Aorta (tissue), 5 donors: Measurements from ENCODE around the gene ALDH1L1. TPM values are rescaled to one million over a fixed set of nuclear protein-coding genes. Genes with fewer than 3 reads are reported as not detected.

Experiments used
- ATAC-seq: fragments of 200-7000 bp; cut with Tn5 transposase; one replicate; pipeline ENCODE4 v1.9.1; 2022; ENCODE audit warnings: moderate library complexity; ENCODE audit not compliant: low FRiP score
- DNase-seq, 2 donors: peaks; one replicate each; pipeline ENCODE4 v3.0.0-alpha.2; 2020
- H3K27ac ChIP-seq, 2 donors: one replicate each; pipeline ENCODE4 v1.5.1; 2013; ENCODE audit warnings: low read length in 2 of 2, mild to moderate bottlenecking in 2 of 2, moderate library complexity in 2 of 2, control low read depth in 1 of 2, inconsistent platforms in 1 of 2, low read depth in 1 of 2
- H3K27me3 ChIP-seq, 2 donors: one replicate each; pipeline ENCODE4 v1.6.1; 2013; ENCODE audit warnings: control low read depth in 1 of 2, low read length in 1 of 2, mild to moderate bottlenecking in 1 of 2, moderate library complexity in 1 of 2; ENCODE audit not compliant: insufficient read depth in 2 of 2, control insufficient read depth in 1 of 2
- H3K36me3 ChIP-seq, 2 donors: one replicate each; pipeline ENCODE4 v1.6.1; 2013; ENCODE audit warnings: control low read depth in 1 of 2, low read length in 1 of 2, mild to moderate bottlenecking in 1 of 2; ENCODE audit not compliant: insufficient read depth in 2 of 2, control insufficient read depth in 1 of 2
- H3K4me1 ChIP-seq, 2 donors: one replicate each; pipeline ENCODE4 v1.6.1; 2013; ENCODE audit warnings: low read length in 2 of 2, control low read depth in 1 of 2, mild to moderate bottlenecking in 1 of 2, moderate library complexity in 1 of 2; ENCODE audit not compliant: insufficient read depth in 2 of 2, control insufficient read depth in 1 of 2
- H3K4me3 ChIP-seq, 2 donors: one replicate each; pipeline ENCODE4 v1.5.1; 2013; ENCODE audit warnings: low read length in 2 of 2, control low read depth in 1 of 2, mild to moderate bottlenecking in 1 of 2
- H3K9me3 ChIP-seq: one replicate; pipeline ENCODE4 v1.6.1; 2013; ENCODE audit warnings: mild to moderate bottlenecking, low read length; ENCODE audit not compliant: control insufficient read depth
- WGBS, 2 donors: extraction: QIAGEN DNeasy Blood & Tissue Kit; methylation state at CpG; one replicate each; pipeline ENCODE4 v1.1.7; 2013; 5-methylcytosine and 5-hydroxymethylcytosine counted together
- intact Hi-C, 2 donors: fragments of 100-400 bp; cut with DNase I; formaldehyde crosslinking; loops; one replicate each; pipeline versions ENCODE4 v1.14.2 to v1.15.0; 2022
- polyA plus RNA-seq, 2 donors: library from polyadenylated mRNA; stranded (reverse); fragments of 200-250 nt; gene quantifications; one replicate each; pipeline ENCODE4 v1.2.3, GENCODE V29; 2013
- total RNA-seq, 2 donors: library from RNA; stranded (reverse); fragmentation: NEBNext Ultra II Directional; extraction: Animal tissue kit (Norgen Biotek cat#: 25700); gene quantifications; one replicate each; pipeline ENCODE4 v1.2.1, GENCODE V29; 2021
- donor health status: healthy with polysubstance abuse.
- donor health status: Bipolar disorder and iron deficiency.
- donor health status: DM: no; HTN: no; CAD: no.
- donor health status: DM: no; HTN: no; CAD: no.
- donor health status: DM: yes; HTN: yes; CAD: no.

ALDH1L1 gene
- total and polyA plus RNA-seq, 4 donors, result 10.9 to 91.2 (median 22.8) TPM

DNA sequence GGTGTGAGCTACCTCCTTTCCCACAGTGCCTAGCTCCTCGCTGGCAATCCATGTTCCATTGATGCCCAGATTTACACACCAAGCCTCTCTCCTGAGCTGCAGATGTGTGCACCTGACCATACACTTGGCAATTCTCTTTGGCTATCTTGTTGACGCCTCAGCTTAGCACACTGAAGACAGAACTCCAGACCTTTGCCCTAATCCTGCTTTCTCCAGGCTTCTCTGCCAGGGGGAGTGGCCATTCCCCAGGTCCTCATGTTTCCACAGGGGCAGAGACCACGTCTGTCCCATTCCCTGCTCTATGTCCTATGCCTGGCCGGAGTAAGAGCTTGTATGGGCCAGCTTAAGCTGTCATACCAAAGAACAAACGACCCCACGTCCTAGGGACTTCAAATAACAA lies 30.2 kb upstream of the ALDH1L1 start:
- Histone ChIP-seq H3K4me1 (peaks cover 5% of the 10 kb centered on the region in 2 donors), H3K9me3 (no peaks in the 10 kb centered on the region)
- intact Hi-C loops, result loop anchor here in 1 of 2 donors (5.0 kb wide), 1 partner anchor 147 kb away; the partner anchor contains the start of gene KLF15

DNA sequence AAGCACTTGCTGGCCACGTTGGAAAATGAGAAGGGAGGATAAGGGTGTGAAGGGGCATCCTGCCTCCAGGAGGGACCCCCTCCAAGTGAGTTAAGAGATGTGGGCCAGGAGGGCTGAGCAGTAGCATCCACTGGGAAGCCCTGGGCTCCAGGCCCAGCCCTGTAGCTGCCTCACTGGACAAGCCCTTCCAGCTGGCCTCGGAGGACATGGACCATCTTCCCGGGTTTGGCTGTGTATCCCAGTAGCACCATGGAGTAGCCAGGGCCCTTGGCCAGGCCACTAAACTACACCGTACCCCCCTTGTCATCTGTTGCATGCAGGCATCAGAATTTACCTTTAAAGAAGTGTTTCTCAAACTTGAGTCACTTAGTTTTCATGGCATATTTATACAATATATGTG lies 29.4 kb upstream of the ALDH1L1 start:
- Histone ChIP-seq H3K4me3 (no peak overlapping the region), H3K27ac (peak overlapping the region in 1 of 2 donors; percentile 13), H3K27me3 (no peaks in the 10 kb centered on the region), H3K36me3 (no peaks in the 10 kb centered on the region), H3K4me1 (peaks cover 5 to 9% of the 10 kb centered on the region in 2 donors), H3K9me3 (no peaks in the 10 kb centered on the region)
- ATAC-seq (no peak), DNase-seq (no peak)
- 21 to 38% methylated on average over 4 of the region's 4 CpGs for WGBS, 2 donors
- intact Hi-C loops, result loop anchor here (2.0 to 10.0 kb wide), 5 partner anchors 51 to 215 kb away; partner anchors contain the start of gene KLF15 (in 1 of the 2)

More for the DNA sequence above, 30.2 kb upstream of the ALDH1L1 start:
- Histone ChIP-seq H3K4me3 (no peak overlapping the region), H3K27ac (no peak overlapping the region), H3K27me3 (no peaks in the 10 kb centered on the region), H3K36me3 (no peaks in the 10 kb centered on the region)
- WGBS, 2 donors, result 79 to 86% methylated on average over 6 of the region's 6 CpGs
- no peak for DNase-seq
- no peak for ATAC-seq

DNA sequence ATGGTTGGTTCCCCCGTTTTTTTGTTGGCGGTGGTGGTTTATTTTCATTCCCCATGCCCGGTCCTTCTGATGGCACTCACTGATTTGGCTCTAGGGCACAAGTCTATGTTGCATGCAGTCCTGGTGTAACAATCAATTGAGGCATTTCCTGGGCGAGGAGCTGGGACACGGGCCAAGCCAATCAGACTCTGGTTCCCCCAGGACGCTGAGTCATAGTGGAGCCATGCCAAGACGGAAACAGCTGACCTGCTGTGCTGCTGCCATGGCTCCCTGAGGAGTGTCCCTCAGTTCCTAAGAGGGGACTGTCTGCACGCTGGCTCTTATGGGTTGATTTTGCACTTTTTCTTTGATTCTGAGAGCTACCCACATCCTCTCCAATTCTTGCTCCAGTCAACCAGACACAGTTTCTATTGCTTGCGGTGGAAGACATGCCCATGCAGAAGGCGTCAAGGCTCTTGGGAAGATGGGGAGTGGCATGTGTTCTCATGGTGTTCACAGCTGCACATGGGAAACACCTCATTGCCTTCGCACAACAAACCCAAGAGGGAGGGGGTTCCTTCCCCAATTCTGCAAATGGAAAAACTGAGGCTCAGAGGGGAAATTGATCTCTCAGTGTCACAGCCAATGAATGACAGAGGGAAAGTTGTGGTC lies 28.3 kb upstream of the ALDH1L1 start:
- DNase-seq (peak; percentile 96), ATAC-seq (peak; percentile 72)
- H3K9me3 ChIP-seq, result no peaks in the 10 kb centered on the region
- H3K4me3 ChIP-seq, result no peak overlapping the region
- 15 to 19% methylated on average over 11 of the region's 11 CpGs for WGBS, 2 donors
- no peaks in the 10 kb centered on the region for H3K36me3 ChIP-seq
- H3K4me1 ChIP-seq, result peaks cover 3 to 9% of the 10 kb centered on the region in 2 donors
- intact Hi-C loops, result loop anchor here (2.0 to 10.0 kb wide), 4 partner anchors 52 to 214 kb away; no protein-coding TSS in a partner anchor
- no peaks in the 10 kb centered on the region for H3K27me3 ChIP-seq
- peak overlapping the region; percentile 88 to 90 for H3K27ac ChIP-seq

DNA sequence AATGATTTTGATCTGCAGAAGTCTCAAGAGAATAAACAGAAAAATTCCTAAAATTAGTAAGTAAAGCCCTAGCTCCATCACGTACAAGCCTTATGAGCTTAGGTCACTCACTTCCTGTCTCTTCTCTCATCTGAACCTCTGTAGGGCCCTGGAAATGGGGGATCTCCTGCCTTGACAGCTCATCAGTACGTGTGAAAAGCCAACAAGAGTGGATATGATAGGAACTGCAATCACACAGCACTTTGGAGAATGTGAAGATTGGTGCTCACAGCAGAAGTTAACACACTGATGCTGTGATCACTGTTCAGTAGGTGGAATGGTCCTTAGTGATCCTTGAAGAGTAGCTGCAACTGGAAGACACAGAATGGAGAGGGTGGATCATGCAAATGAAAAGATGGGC lies 27.8 kb upstream of the ALDH1L1 start:
- no peaks in the 10 kb centered on the region for H3K27me3 ChIP-seq
- intact Hi-C loops, result loop anchor here (2.0 to 10.0 kb wide), 4 partner anchors 53 to 213 kb away; no protein-coding TSS in a partner anchor
- peaks cover 3 to 9% of the 10 kb centered on the region in 2 donors for H3K4me1 ChIP-seq
- H3K27ac ChIP-seq, result peak overlapping the region; percentile 88 to 90
- DNase-seq (no peak), ATAC-seq (no peak)
- H3K36me3 ChIP-seq, result no peaks in the 10 kb centered on the region
- no peak overlapping the region for H3K4me3 ChIP-seq
- no peaks in the 10 kb centered on the region for H3K9me3 ChIP-seq
- 15 to 21% methylated on average over 2 of the region's 2 CpGs for WGBS, 2 donors

DNA sequence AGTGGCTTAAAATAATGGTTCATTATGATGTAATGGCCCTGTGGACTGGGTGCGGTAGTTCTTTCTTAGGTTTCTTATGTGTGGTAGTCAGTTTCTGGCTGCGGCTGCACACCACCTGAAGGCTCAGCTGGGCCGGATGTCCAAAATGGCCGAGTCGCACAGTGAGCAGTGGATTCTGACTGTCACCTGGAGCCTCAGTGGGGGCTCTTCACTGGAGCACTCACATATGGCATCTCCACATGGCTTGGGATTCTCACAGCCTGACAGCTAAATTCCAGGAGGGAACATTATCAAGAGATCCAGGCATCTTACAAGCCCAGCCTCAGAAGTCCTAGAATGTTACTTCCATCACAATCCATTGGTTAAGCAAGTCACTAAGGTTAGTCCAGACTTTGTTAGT lies 26.8 kb upstream of the ALDH1L1 start:
- Histone ChIP-seq H3K9me3 (no peaks in the 10 kb centered on the region), H3K4me3 (no peak overlapping the region), H3K36me3 (no peaks in the 10 kb centered on the region), H3K27me3 (no peaks in the 10 kb centered on the region), H3K27ac (peak overlapping the region in 1 of 2 donors; percentile 83), H3K4me1 (peaks cover 3 to 9% of the 10 kb centered on the region in 2 donors)
- ATAC-seq (no peak), DNase-seq (no peak)
- WGBS, 2 donors, result 97 to 99% methylated on average over 5 of the region's 5 CpGs
- intact Hi-C loops, result loop anchor here (5.0 to 10.0 kb wide), 3 partner anchors 60 to 212 kb away; no protein-coding TSS in a partner anchor

DNA sequence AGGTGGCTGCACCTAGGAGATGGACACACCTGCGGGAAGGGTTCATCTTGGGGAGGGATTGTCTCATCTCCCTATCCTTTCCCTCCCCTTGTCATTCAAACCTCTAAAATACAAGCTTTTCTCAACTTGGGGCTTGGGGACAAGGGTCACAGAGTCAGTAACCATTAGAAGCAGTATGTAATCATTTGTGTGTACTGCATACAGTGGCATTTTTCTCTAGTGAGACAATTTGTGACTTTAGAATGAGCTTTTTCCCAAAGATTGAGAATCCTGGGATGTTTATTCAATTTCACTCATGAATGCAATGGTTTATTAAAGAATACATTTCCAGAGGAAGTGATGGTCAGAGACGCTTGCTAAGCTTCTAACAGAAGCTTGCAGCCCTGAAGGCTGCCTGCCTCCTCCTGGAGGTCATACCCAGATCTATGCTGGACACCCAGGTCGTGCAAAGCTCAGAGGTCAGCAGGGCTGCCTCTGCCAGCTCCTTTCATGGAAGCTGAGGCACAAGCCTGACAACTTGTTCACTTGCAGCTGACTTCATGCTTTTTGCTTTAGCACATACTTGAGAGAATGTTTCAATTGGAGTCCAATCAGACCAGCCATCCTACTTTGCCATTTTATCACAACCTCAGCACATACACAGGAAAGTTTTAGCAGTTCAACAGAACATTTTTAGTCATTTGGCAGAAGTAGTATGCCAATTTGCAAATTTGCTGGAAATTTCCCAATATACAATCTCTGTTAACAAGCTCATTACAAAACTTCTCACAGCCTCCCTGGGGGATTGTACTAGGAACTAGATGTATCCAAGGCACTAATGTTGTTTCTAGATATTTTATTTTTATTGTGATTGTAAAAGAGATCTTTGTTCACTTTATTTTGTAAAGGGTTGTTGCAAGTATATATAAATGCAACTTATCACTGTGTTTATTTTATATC lies 25.6 kb upstream of the ALDH1L1 start:
- DNase-seq, result no peak
- Histone ChIP-seq H3K27me3 (no peaks in the 10 kb centered on the region), H3K4me1 (peaks cover 3 to 9% of the 10 kb centered on the region in 2 donors), H3K4me3 (no peak overlapping the region), H3K36me3 (no peaks in the 10 kb centered on the region), H3K27ac (peak overlapping the region; percentile 83 to 93), H3K9me3 (no peaks in the 10 kb centered on the region)
- intact Hi-C loops, result loop anchor here (5.0 to 10.0 kb wide), 3 partner anchors 61 to 211 kb away; no protein-coding TSS in a partner anchor
- WGBS, 2 donors, result 31 to 35% methylated on average over 3 of the region's 3 CpGs
- ATAC-seq, result no peak

DNA sequence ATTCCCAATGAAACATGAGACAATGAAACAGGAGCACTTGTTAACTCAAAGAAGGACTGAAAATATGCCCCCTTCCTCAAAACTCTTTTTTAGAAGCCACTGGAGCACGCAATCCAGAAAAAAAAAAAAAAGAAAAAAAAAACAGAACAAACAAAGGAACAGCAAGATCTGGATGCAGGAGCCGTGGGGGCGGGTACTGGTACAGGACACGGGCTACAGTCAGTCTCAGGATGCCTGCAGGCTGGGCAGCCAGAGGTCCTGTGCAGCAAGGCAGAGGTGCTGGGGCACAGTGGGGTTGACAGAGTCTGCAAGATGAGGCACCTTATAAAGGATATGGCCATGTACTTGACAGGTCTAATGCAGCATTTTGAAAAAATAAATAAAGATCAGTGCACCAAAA lies 22.3 kb upstream of the ALDH1L1 start:
- H3K27ac ChIP-seq, result no peak overlapping the region
- intact Hi-C loops, result loop anchor here in 1 of 2 donors (10.0 kb wide), 1 partner anchor 208 kb away; no protein-coding TSS in a partner anchor
- DNase-seq, result no peak
- ATAC-seq, result no peak
- H3K4me3 ChIP-seq, result no peak overlapping the region
- H3K36me3 ChIP-seq, result no peaks in the 10 kb centered on the region
- H3K27me3 ChIP-seq, result no peaks in the 10 kb centered on the region
- no peaks in the 10 kb centered on the region for H3K9me3 ChIP-seq
- H3K4me1 ChIP-seq, result peaks cover 3 to 9% of the 10 kb centered on the region in 2 donors
- 35 to 41% methylated on average over 3 to 4 of the region's 4 CpGs for WGBS, 2 donors

DNA sequence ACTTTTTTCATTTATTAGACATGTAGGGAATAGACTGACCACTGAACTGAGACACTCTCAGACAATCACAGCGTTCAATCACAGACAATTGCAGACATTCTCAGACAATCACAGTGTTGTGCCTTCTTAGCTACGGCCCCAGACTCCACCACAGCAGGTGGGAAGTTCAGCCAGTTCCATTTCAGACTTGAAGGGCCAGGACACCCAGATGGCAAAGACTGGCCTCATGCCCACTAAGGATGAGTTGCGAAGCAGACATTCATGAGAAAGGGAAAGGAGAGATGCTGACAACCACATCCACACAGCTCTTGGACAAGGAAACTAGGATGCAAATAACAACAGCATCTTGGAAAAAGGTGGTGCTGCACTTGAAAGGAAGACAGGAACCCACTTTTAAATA lies 21.9 kb upstream of the ALDH1L1 start:
- DNase-seq (no peak), ATAC-seq (no peak)
- no peak overlapping the region for H3K27ac ChIP-seq
- WGBS, 2 donors, result 60 to 75% methylated on average over 3 of the region's 3 CpGs
- intact Hi-C loops, result loop anchor here in 1 of 2 donors (10.0 kb wide), 1 partner anchor 207 kb away; no protein-coding TSS in a partner anchor
- H3K27me3 ChIP-seq, result no peaks in the 10 kb centered on the region
- H3K4me3 ChIP-seq, result no peak overlapping the region
- H3K9me3 ChIP-seq, result no peaks in the 10 kb centered on the region
- H3K4me1 ChIP-seq, result peaks cover 2 to 9% of the 10 kb centered on the region in 2 donors
- H3K36me3 ChIP-seq, result no peaks in the 10 kb centered on the region
